ENCODE measurements around the gene BAHCC1. TPM values are rescaled to one million over a fixed set of nuclear protein-coding genes. Genes with fewer than 3 reads are reported as not detected.

Gene BAHCC1
- total and polyA plus RNA-seq, 9 of the 15 experiments (the other 6 are each of a cell fraction or from before 2014, with no cell fraction given) = 0.14 to 26.9 (median 5.0) TPM

- TF ChIP-seq REST (IDR thresholded peaks at IDR 0.05; ENCODE audit: borderline replicate concordance) = peak; percentile 47
- no peak for TF ChIP-seq REST (CRISPR knock-in tag; IDR thresholded peaks at IDR 0.05; ENCODE audit: low read depth)
- 0 out of 2 replicates have a peak, but pooled peaks have one; percentile 14 for TF ChIP-seq EP400 (IDR thresholded peaks at IDR 0.05)
- TF ChIP-seq RHOXF2B (CRISPR knock-in tag; conservative IDR thresholded peaks at IDR 0.05) = no peak
- no peak for TF ChIP-seq ETV5 (CRISPR knock-in tag; IDR thresholded peaks at IDR 0.05; ENCODE audit: low read depth)
- TF ChIP-seq RBM14 (IDR thresholded peaks at IDR 0.05; ENCODE audit: borderline replicate concordance, insufficient read depth, low read depth, low read length) = no peak
- TF ChIP-seq, protein P1, sequence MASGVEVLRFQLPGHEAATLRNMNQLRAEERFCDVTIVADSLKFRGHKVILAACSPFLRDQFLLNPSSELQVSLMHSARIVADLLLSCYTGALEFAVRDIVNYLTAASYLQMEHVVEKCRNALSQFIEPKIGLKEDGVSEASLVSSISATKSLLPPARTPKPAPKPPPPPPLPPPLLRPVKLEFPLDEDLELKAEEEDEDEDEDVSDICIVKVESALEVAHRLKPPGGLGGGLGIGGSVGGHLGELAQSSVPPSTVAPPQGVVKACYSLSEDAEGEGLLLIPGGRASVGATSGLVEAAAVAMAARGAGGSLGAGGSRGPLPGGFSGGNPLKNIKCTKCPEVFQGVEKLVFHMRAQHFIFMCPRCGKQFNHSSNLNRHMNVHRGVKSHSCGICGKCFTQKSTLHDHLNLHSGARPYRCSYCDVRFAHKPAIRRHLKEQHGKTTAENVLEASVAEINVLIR (CRISPR knock-in tag; IDR thresholded peaks at IDR 0.05) = no peak
- TF ChIP-seq CTCF (IDR thresholded peaks at IDR 0.05 in 2 of 3, conservative IDR thresholded peaks at IDR 0.05 in 1 of 3; ENCODE audit: insufficient read depth in 2 of 3, low read depth in 1 of 3, low read length in 3 of 3) = peak in 2 of 3 experiments; percentile 22 to 31; a peak in 1 of 6 replicates
- TF ChIP-seq NR4A1 (CRISPR knock-in tag; IDR thresholded peaks at IDR 0.05) = no peak
- no peak for TF ChIP-seq NR4A1 (tag; IDR thresholded peaks at IDR 0.05)
- no peak for TF ChIP-seq SAP30 (IDR thresholded peaks at IDR 0.05; ENCODE audit: borderline replicate concordance, insufficient read depth, low read depth, low read length, poor library complexity, severe bottlenecking)
- no peak for TF ChIP-seq MYBL2 (IDR thresholded peaks at IDR 0.05; ENCODE audit: low read depth)
- TF ChIP-seq MYBL2 (CRISPR knock-in tag; IDR thresholded peaks at IDR 0.05; ENCODE audit: borderline replicate concordance) = no peak
- no peak for TF ChIP-seq CBX3 (IDR thresholded peaks at IDR 0.05; ENCODE audit: borderline replicate concordance in 1 of 2, low read length in 2 of 2)
- no peak for TF ChIP-seq ZNF253 (CRISPR knock-in tag; conservative IDR thresholded peaks at IDR 0.05)
- no peak for TF ChIP-seq SRSF7 (optimal IDR thresholded peaks at IDR 0.05; ENCODE audit: low read depth, low read length)
Measured at GRCh38 chr17:81480140-81481072, 85.1 kb downstream of the BAHCC1 start (continued).
